ENCODE data around the gene TMEM31.

- TF ChIP-seq POLR2A (IDR thresholded peaks at IDR 0.05), result no peak
- TF ChIP-seq CTCF (IDR thresholded peaks at IDR 0.05), result no peak
- no peak for TF ChIP-seq POLR2AphosphoS5 (IDR thresholded peaks at IDR 0.05)
Measured at GRCh38 chrX:103710609-103711008, at the start of gene TMEM31.

Data from prostate gland (tissue), 2 donors.